GM23338 (cell line): ENCODE data around the gene SPCS1. TPM values are rescaled to one million over a fixed set of nuclear protein-coding genes. Genes with fewer than 3 reads are reported as not detected.

Experiments
- ATAC-seq: fragments of 200-7000 bp; cut with Tn5 transposase; 3 replicates; pipeline ENCODE4 v1.9.1; 2020
- DNase-seq: peaks from one replicate; pipeline ENCODE4 v3.0.0-alpha.2; 2015; ENCODE audit warnings: low spot score
- H2AFZ ChIP-seq: fragments of 200-600 bp; sonication (generic); 2 replicates; pipeline ENCODE4 v1.8.0; 2016; ENCODE audit warnings: antibody characterized with exemption, mild to moderate bottlenecking, moderate library complexity
- H3F3A ChIP-seq: fragments of 200-600 bp; sonication (generic); replicated peaks from 2 replicates; pipeline ENCODE4 v1.8.0; 2017; ENCODE audit warnings: antibody characterized with exemption, mixed run types, low read depth
- H3K27ac ChIP-seq: fragments of 200-600 bp; sonication (generic); 2 replicates; pipeline ENCODE4 v1.6.1; 2016; ENCODE audit warnings: low read depth
- H3K27me3 ChIP-seq: fragments of 200-600 bp; sonication (generic); 2 replicates; pipeline ENCODE4 v1.8.0; 2016; ENCODE audit warnings: mild to moderate bottlenecking, mixed run types, moderate library complexity; ENCODE audit not compliant: insufficient read depth
- H3K36me3 ChIP-seq: fragments of 200-600 bp; sonication (generic); 2 replicates; pipeline ENCODE4 v1.8.0; 2016; ENCODE audit warnings: mild to moderate bottlenecking; ENCODE audit not compliant: insufficient read depth
- H3K4me1 ChIP-seq: fragments of 200-600 bp; sonication (generic); 2 replicates; pipeline ENCODE4 v1.8.0; 2016; ENCODE audit warnings: mild to moderate bottlenecking, moderate library complexity; ENCODE audit not compliant: insufficient read depth
- H3K4me2 ChIP-seq: fragments of 200-600 bp; sonication (generic); 2 replicates; pipeline ENCODE4 v1.7.1; 2017; ENCODE audit warnings: mixed run types
- H3K4me3 ChIP-seq: fragments of 200-600 bp; sonication (generic); 2 replicates; pipeline ENCODE4 v1.6.1; 2016; ENCODE audit warnings: mixed run types
- H3K79me2 ChIP-seq: fragments of 200-600 bp; sonication (generic); replicated peaks from 2 replicates; pipeline ENCODE4 v1.8.0; 2017; ENCODE audit warnings: mild to moderate bottlenecking; ENCODE audit not compliant: insufficient read depth
- H3K9me2 ChIP-seq: fragments of 200-600 bp; sonication (generic); 2 replicates; pipeline ENCODE4 v1.8.0; 2017; ENCODE audit not compliant: insufficient read depth
- H4K20me1 ChIP-seq: fragments of 200-600 bp; sonication (generic); replicated peaks from 2 replicates; pipeline ENCODE4 v1.8.0; 2017; ENCODE audit warnings: mild to moderate bottlenecking; ENCODE audit not compliant: insufficient read depth
- H3K27ac Mint-ChIP-seq: 2 replicates; pipeline ENCODE4 v1.8.0; 2020; ENCODE audit warnings: inconsistent platforms, mild to moderate bottlenecking, moderate library complexity, mixed read lengths
- H3K27me3 Mint-ChIP-seq: 3 replicates; pipeline ENCODE4 v1.8.0; 2022; ENCODE audit warnings: low read depth, mild to moderate bottlenecking, moderate library complexity, mixed read lengths, inconsistent platforms; ENCODE audit not compliant: insufficient read depth, poor library complexity
- H3K36me3 Mint-ChIP-seq: 3 replicates; pipeline ENCODE4 v1.8.0; 2021; ENCODE audit warnings: low read depth, mild to moderate bottlenecking, inconsistent platforms, moderate library complexity, mixed read lengths
- H3K4me1 Mint-ChIP-seq: 3 replicates; pipeline ENCODE4 v1.8.0; 2020; ENCODE audit warnings: mild to moderate bottlenecking, inconsistent platforms, mixed read lengths
- H3K4me3 Mint-ChIP-seq: 3 replicates; pipeline ENCODE4 v1.8.0; 2021; ENCODE audit warnings: moderate library complexity, mild to moderate bottlenecking, inconsistent platforms, mixed read lengths
- H3K9me3 Mint-ChIP-seq: 3 replicates; pipeline ENCODE4 v1.8.0; 2020; ENCODE audit warnings: moderate library complexity, mild to moderate bottlenecking, inconsistent platforms, mixed read lengths
- CREB1 ChIP-seq: fragments of 250-450 bp; sonication (Bioruptor Pico); IDR thresholded peaks from 2 replicates; pipeline ENCODE4 v1.5.0; 2020; ENCODE audit warnings: low read depth, mild to moderate bottlenecking, moderate library complexity
- EZH2 ChIP-seq: fragments of 200-600 bp; sonication (generic); IDR thresholded peaks from one replicate; pipeline ENCODE4 v1.8.0; 2017; ENCODE audit warnings: antibody characterized with exemption, mild to moderate bottlenecking, low read depth; ENCODE audit not compliant: unreplicated experiment
- EZH2phosphoT487 ChIP-seq: fragments of 200-600 bp; sonication (generic); IDR thresholded peaks from one replicate; pipeline ENCODE4 v1.8.1; 2018; ENCODE audit warnings: antibody characterized with exemption; ENCODE audit not compliant: unreplicated experiment
- JUNB ChIP-seq: IDR thresholded peaks from one replicate; pipeline ENCODE4 v1.6.1; 2016; ENCODE audit warnings: antibody characterized with exemption; ENCODE audit not compliant: unreplicated experiment
- NANOG ChIP-seq: IDR thresholded peaks from 2 replicates; pipeline ENCODE4 v1.6.1; 2016; ENCODE audit warnings: antibody characterized with exemption, borderline replicate concordance
- POLR2AphosphoS5 ChIP-seq: IDR thresholded peaks from 2 replicates; pipeline ENCODE4 v1.6.1; 2016; ENCODE audit warnings: antibody characterized with exemption, low read depth
- STAT1 ChIP-seq: IDR thresholded peaks from one replicate; pipeline ENCODE4 v1.6.1; 2016; ENCODE audit warnings: antibody characterized with exemption; ENCODE audit not compliant: unreplicated experiment
- ZNF114 ChIP-seq: fragments of 250-450 bp; sonication (Bioruptor Pico); IDR thresholded peaks from 2 replicates; pipeline ENCODE4 v1.5.0; 2020; ENCODE audit warnings: mild to moderate bottlenecking, moderate library complexity
- ZNF331 ChIP-seq: fragments of 250-450 bp; sonication (Bioruptor Pico); IDR thresholded peaks from 2 replicates; pipeline ENCODE4 v1.5.0; 2020; ENCODE audit warnings: low read depth, mild to moderate bottlenecking, moderate library complexity
- polyA plus RNA-seq: library from polyadenylated mRNA; unstranded; fragments of >200 nt; fragmentation: Nextera tagmentation; extraction: Ambion mirVana; gene quantifications from 2 replicates; pipeline ENCODE4 v1.2.1, GENCODE V29; 2016
- total RNA-seq: library from RNA; depleted of rRNA; stranded (reverse); fragments of >200 nt; shearing (Covaris generic); gene quantifications from 2 replicates; pipeline ENCODE4 v1.2.3, GENCODE V29; 2014
- TF ChIP-seq, protein P1 (sequence below): IDR thresholded peaks from one replicate; pipeline ENCODE4 v1.6.1; 2018; ENCODE audit warnings: antibody characterized with exemption; ENCODE audit not compliant: unreplicated experiment
- TF ChIP-seq, protein P2 (sequence below): IDR thresholded peaks from 2 replicates; pipeline ENCODE4 v1.6.1; 2016; ENCODE audit warnings: antibody characterized with exemption
- TF ChIP-seq, protein P3 (sequence below): fragments of 250-450 bp; sonication (Bioruptor Pico); IDR thresholded peaks from 2 replicates; pipeline ENCODE4 v1.5.0; 2020; ENCODE audit warnings: mild to moderate bottlenecking, moderate library complexity
- TF ChIP-seq, protein P4 (sequence below), 2 experiments: fragments of 200-600 bp in 1 of 2; sonication (generic) in 1 of 2; conservative IDR thresholded peaks; 2 replicates each; pipeline versions ENCODE4 v1.5.1 to v1.6.1; 2016 to 2017; ENCODE audit warnings: antibody characterized with exemption in 2 of 2, low read depth in 2 of 2, mild to moderate bottlenecking in 2 of 2, moderate library complexity in 1 of 2

The SPCS1 gene
- total and polyA plus RNA-seq, 2 experiments from 2014 or later: 165 to 288 TPM

DNA sequence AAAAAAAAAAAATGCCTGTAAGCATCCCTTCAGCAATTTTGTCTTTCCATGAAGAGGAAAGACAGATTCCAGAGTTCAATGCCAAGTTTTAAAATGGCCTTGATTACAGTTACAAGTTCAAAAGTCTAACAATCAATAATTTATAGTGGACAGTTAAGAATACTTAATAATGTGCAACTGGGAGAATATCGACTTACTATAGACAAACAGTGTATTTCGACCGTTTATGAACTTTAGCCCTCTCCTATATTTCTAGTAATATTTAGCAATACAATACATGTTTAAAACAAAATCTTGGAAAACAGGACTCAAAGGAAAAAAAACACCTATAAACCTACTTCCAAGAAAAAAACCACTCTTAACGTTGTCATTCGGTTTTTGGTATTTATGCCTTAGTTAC, 21.7 kb upstream of the SPCS1 start:
- H3K27me3 Mint-ChIP-seq: peaks cover 9% of the 10 kb centered on the region
- no peak for TF ChIP-seq ZNF331 (CRISPR knock-in tag)
- TF ChIP-seq, protein P1, sequence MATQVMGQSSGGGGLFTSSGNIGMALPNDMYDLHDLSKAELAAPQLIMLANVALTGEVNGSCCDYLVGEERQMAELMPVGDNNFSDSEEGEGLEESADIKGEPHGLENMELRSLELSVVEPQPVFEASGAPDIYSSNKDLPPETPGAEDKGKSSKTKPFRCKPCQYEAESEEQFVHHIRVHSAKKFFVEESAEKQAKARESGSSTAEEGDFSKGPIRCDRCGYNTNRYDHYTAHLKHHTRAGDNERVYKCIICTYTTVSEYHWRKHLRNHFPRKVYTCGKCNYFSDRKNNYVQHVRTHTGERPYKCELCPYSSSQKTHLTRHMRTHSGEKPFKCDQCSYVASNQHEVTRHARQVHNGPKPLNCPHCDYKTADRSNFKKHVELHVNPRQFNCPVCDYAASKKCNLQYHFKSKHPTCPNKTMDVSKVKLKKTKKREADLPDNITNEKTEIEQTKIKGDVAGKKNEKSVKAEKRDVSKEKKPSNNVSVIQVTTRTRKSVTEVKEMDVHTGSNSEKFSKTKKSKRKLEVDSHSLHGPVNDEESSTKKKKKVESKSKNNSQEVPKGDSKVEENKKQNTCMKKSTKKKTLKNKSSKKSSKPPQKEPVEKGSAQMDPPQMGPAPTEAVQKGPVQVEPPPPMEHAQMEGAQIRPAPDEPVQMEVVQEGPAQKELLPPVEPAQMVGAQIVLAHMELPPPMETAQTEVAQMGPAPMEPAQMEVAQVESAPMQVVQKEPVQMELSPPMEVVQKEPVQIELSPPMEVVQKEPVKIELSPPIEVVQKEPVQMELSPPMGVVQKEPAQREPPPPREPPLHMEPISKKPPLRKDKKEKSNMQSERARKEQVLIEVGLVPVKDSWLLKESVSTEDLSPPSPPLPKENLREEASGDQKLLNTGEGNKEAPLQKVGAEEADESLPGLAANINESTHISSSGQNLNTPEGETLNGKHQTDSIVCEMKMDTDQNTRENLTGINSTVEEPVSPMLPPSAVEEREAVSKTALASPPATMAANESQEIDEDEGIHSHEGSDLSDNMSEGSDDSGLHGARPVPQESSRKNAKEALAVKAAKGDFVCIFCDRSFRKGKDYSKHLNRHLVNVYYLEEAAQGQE: no peak
- TF ChIP-seq EZH2: no peak
- TF ChIP-seq EZH2phosphoT487: no peak
- TF ChIP-seq POLR2AphosphoS5: no peak
- TF ChIP-seq, protein P2, sequence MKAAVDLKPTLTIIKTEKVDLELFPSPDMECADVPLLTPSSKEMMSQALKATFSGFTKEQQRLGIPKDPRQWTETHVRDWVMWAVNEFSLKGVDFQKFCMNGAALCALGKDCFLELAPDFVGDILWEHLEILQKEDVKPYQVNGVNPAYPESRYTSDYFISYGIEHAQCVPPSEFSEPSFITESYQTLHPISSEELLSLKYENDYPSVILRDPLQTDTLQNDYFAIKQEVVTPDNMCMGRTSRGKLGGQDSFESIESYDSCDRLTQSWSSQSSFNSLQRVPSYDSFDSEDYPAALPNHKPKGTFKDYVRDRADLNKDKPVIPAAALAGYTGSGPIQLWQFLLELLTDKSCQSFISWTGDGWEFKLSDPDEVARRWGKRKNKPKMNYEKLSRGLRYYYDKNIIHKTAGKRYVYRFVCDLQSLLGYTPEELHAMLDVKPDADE: no peak
- TF ChIP-seq STAT1: no peak
- no peak for TF ChIP-seq NANOG
- TF ChIP-seq CREB1 (CRISPR knock-in tag): no peak
- TF ChIP-seq ZNF114: no peak
- TF ChIP-seq, protein P3, sequence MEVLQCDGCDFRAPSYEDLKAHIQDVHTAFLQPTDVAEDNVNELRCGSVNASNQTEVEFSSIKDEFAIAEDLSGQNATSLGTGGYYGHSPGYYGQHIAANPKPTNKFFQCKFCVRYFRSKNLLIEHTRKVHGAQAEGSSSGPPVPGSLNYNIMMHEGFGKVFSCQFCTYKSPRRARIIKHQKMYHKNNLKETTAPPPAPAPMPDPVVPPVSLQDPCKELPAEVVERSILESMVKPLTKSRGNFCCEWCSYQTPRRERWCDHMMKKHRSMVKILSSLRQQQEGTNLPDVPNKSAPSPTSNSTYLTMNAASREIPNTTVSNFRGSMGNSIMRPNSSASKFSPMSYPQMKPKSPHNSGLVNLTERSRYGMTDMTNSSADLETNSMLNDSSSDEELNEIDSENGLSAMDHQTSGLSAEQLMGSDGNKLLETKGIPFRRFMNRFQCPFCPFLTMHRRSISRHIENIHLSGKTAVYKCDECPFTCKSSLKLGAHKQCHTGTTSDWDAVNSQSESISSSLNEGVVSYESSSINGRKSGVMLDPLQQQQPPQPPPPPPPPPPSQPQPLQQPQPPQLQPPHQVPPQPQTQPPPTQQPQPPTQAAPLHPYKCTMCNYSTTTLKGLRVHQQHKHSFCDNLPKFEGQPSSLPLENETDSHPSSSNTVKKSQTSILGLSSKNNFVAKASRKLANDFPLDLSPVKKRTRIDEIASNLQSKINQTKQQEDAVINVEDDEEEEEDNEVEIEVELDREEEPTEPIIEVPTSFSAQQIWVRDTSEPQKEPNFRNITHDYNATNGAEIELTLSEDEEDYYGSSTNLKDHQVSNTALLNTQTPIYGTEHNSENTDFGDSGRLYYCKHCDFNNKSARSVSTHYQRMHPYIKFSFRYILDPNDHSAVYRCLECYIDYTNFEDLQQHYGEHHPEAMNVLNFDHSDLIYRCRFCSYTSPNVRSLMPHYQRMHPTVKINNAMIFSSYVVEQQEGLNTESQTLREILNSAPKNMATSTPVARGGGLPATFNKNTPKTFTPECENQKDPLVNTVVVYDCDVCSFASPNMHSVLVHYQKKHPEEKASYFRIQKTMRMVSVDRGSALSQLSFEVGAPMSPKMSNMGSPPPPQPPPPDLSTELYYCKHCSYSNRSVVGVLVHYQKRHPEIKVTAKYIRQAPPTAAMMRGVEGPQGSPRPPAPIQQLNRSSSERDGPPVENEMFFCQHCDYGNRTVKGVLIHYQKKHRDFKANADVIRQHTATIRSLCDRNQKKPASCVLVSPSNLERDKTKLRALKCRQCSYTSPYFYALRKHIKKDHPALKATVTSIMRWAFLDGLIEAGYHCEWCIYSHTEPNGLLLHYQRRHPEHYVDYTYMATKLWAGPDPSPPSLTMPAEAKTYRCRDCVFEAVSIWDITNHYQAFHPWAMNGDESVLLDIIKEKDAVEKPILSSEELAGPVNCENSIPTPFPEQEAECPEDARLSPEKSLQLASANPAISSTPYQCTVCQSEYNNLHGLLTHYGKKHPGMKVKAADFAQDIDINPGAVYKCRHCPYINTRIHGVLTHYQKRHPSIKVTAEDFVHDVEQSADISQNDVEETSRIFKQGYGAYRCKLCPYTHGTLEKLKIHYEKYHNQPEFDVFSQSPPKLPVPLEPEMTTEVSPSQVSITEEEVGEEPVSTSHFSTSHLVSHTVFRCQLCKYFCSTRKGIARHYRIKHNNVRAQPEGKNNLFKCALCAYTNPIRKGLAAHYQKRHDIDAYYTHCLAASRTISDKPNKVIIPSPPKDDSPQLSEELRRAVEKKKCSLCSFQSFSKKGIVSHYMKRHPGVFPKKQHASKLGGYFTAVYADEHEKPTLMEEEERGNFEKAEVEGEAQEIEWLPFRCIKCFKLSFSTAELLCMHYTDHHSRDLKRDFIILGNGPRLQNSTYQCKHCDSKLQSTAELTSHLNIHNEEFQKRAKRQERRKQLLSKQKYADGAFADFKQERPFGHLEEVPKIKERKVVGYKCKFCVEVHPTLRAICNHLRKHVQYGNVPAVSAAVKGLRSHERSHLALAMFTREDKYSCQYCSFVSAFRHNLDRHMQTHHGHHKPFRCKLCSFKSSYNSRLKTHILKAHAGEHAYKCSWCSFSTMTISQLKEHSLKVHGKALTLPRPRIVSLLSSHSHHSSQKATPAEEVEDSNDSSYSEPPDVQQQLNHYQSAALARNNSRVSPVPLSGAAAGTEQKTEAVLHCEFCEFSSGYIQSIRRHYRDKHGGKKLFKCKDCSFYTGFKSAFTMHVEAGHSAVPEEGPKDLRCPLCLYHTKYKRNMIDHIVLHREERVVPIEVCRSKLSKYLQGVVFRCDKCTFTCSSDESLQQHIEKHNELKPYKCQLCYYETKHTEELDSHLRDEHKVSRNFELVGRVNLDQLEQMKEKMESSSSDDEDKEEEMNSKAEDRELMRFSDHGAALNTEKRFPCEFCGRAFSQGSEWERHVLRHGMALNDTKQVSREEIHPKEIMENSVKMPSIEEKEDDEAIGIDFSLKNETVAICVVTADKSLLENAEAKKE (CRISPR knock-in tag): no peak
- TF ChIP-seq JUNB: no peak
- TF ChIP-seq, protein P4, sequence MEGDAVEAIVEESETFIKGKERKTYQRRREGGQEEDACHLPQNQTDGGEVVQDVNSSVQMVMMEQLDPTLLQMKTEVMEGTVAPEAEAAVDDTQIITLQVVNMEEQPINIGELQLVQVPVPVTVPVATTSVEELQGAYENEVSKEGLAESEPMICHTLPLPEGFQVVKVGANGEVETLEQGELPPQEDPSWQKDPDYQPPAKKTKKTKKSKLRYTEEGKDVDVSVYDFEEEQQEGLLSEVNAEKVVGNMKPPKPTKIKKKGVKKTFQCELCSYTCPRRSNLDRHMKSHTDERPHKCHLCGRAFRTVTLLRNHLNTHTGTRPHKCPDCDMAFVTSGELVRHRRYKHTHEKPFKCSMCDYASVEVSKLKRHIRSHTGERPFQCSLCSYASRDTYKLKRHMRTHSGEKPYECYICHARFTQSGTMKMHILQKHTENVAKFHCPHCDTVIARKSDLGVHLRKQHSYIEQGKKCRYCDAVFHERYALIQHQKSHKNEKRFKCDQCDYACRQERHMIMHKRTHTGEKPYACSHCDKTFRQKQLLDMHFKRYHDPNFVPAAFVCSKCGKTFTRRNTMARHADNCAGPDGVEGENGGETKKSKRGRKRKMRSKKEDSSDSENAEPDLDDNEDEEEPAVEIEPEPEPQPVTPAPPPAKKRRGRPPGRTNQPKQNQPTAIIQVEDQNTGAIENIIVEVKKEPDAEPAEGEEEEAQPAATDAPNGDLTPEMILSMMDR (conservative IDR thresholded peaks at IDR 0.05; ENCODE audit: low read depth in 2 of 2): no peak
- Histone ChIP-seq H3K79me2 (peaks cover 89% of the 10 kb centered on the region), H3K9me2 (no peaks in the 10 kb centered on the region), H3K27me3 (no peaks in the 10 kb centered on the region), H3K27ac (no peak overlapping the region), H3F3A (peaks cover 20% of the 10 kb centered on the region), H3K4me3 (peak overlapping the region; percentile 99), H3K4me1 (peaks cover 12% of the 10 kb centered on the region; the same call in 1 of the 2 replicates), H3K36me3 (peaks cover 25% of the 10 kb centered on the region), H4K20me1 (peaks cover 10% of the 10 kb centered on the region), H3K4me2 (peak overlapping the region; percentile 89), H2AFZ (no peak overlapping the region)
- H3K27ac Mint-ChIP-seq: no peak overlapping the region
- H3K9me3 Mint-ChIP-seq: no peaks in the 10 kb centered on the region
- H3K4me3 Mint-ChIP-seq: peak overlapping the region; percentile 89
- ATAC-seq (no peak), DNase-seq (no peak)
- peaks cover 26% of the 10 kb centered on the region for H3K4me1 Mint-ChIP-seq
- H3K36me3 Mint-ChIP-seq: peaks cover 42% of the 10 kb centered on the region
